ENCODE data around the gene OST4.
A peak's percentile ranks its signal among the peaks of the same experiment; 100 is the strongest.
"Not testable (repeated sequence)": the region's sequence is repeated elsewhere in the genome, so short reads cannot be mapped to it uniquely, and the experiment has no call there.

Gene OST4

GRCh38 chr2:27071277-27071989 lies at the start of gene OST4:
TSS of gene OST4 (minus strand) at chr2:27071654.
- TF ChIP-seq, protein P1, sequence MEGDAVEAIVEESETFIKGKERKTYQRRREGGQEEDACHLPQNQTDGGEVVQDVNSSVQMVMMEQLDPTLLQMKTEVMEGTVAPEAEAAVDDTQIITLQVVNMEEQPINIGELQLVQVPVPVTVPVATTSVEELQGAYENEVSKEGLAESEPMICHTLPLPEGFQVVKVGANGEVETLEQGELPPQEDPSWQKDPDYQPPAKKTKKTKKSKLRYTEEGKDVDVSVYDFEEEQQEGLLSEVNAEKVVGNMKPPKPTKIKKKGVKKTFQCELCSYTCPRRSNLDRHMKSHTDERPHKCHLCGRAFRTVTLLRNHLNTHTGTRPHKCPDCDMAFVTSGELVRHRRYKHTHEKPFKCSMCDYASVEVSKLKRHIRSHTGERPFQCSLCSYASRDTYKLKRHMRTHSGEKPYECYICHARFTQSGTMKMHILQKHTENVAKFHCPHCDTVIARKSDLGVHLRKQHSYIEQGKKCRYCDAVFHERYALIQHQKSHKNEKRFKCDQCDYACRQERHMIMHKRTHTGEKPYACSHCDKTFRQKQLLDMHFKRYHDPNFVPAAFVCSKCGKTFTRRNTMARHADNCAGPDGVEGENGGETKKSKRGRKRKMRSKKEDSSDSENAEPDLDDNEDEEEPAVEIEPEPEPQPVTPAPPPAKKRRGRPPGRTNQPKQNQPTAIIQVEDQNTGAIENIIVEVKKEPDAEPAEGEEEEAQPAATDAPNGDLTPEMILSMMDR (IDR thresholded peaks at IDR 0.05; ENCODE audit: extremely low read depth, missing control alignments): no peak
- peak; percentile 99 for DNase-seq (ENCODE audit: low spot score)

DNA sequence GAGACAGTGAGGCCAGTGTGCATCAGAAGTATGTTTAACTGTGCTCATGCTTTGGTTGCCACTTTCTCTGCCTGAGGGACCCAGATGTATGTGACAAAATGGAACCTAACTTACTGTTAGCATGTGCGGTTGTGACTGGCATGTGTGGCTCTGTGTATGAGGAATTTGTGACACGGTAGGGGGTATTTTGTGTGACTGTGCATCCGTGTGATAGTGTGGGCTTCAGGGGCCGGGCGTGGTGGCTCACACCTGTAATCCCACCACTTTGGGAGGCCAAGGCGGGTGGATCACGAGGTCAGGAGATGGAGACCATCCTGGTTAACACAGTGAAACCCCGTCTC lies 47.8 kb upstream of the OST4 start:
- not testable (repeated sequence) for DNase-seq (ENCODE audit: low spot score)

- DNase-seq (ENCODE audit: low spot score): no peak
- TF ChIP-seq, protein P1 (IDR thresholded peaks at IDR 0.05; ENCODE audit: extremely low read depth, missing control alignments): no peak
Measured at GRCh38 chr2:27118525-27119329, 47.3 kb upstream of the OST4 start, which contains the start of gene CGREF1. TSS of gene CGREF1 (minus strand) at chr2:27119128. CDS start at chr2:27104366, 14,762 bp downstream.

GRCh38 chr2:27117995-27118524 lies 46.6 kb upstream of the OST4 start:
- no peak for DNase-seq (ENCODE audit: low spot score)
- TF ChIP-seq, protein P1 (IDR thresholded peaks at IDR 0.05; ENCODE audit: extremely low read depth, missing control alignments): no peak

- TF ChIP-seq, protein P1 (IDR thresholded peaks at IDR 0.05; ENCODE audit: extremely low read depth, missing control alignments): no peak
Measured at GRCh38 chr2:27115519-27115918, 44.1 kb upstream of the OST4 start.

GRCh38 chr2:27111392-27112078 lies 40.1 kb upstream of the OST4 start:
- DNase-seq (ENCODE audit: low spot score): not testable (repeated sequence)

More at GRCh38 chr2:27115519-27115918, 44.1 kb upstream of the OST4 start:
- no peak for DNase-seq (ENCODE audit: low spot score)

DNA sequence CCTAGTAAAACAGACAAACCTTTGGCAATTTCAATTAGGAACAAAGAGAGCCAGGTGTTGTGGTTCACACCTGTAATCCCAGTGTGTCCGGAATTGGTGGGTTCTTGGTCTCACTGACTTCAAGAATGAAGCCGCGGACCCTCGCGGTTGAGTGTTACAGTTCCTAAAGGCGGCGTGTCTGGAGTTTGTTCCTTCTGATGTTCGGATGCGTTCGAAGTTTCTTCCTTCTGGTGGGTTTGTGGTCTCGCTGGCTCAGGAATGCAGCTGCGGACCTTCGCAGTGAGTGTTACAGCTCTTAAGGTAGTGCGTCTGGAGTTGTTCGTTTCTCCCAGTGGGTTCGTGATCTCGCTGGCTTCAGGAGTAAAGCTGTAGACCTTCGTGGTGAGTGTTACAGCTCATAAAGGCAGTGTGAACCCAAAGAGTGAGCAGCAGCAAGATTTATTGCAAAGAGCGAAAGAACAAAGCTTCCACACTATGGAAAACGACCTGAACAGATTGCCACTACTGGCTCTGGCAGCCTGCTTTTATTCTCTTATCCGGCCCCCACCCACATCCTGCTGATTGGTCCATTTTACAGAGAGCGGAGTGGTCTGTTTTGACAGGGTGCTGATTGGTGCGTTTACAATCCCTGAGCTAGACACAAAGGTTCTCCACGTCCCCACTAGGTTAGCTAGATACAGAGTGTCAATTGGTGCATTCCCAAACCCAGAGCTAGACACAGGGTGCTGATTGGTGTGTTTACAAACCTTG lies 39.3 kb upstream of the OST4 start:
- not testable (repeated sequence) for DNase-seq (ENCODE audit: low spot score)

- TF ChIP-seq, protein P1 (IDR thresholded peaks at IDR 0.05; ENCODE audit: extremely low read depth, missing control alignments): no peak
- DNase-seq (ENCODE audit: low spot score): no peak
Measured at GRCh38 chr2:27109083-27109482, 37.6 kb upstream of the OST4 start.

Data from GM20000 (cell line).